Vagina (tissue), 2 donors: ENCODE measurements around the gene ZDHHC23. TPM values are rescaled to one million over a fixed set of nuclear protein-coding genes. Genes with fewer than 3 reads are reported as not detected.

ENCODE experiments used
- DNase-seq, 2 donors: peaks; one replicate each; pipeline ENCODE4 v3.0.0-alpha.2; 2017; ENCODE audit errors: extremely low spot score in 2 of 2
- H3K27ac ChIP-seq: fragments of 200-600 bp; sonication (generic); one replicate; pipeline ENCODE4 v1.5.1; 2019
- H3K27me3 ChIP-seq: fragments of 200-600 bp; sonication (generic); one replicate; pipeline ENCODE4 v1.5.1; 2019
- H3K36me3 ChIP-seq, 2 donors: fragments of 200-600 bp; sonication (generic); one replicate each; pipeline ENCODE4 v1.5.1; 2017 to 2019
- H3K4me1 ChIP-seq: fragments of 200-600 bp; sonication (generic); one replicate; pipeline ENCODE4 v1.5.1; 2019
- H3K4me3 ChIP-seq, 2 donors: fragments of 200-600 bp; sonication (generic); 1 replicate in 1 of 2; 2 replicates in 1 of 2; pipeline ENCODE4 v1.5.1; 2016 to 2019
- H3K9me3 ChIP-seq: fragments of 200-600 bp; sonication (generic); one replicate; pipeline ENCODE4 v1.5.1; 2019
- POLR2A ChIP-seq, 2 donors: fragments of 450-650 bp; IDR thresholded peaks; one replicate each; pipeline ENCODE4 v1.6.1; 2017; ENCODE audit warnings: antibody characterized with exemption in 2 of 2, mild to moderate bottlenecking in 2 of 2, moderate library complexity in 2 of 2
- POLR2AphosphoS5 ChIP-seq, 2 donors: sonication (generic); formaldehyde crosslinking; IDR thresholded peaks; one replicate each; pipeline ENCODE4 v1.9.0; 2017; ENCODE audit warnings: antibody characterized with exemption in 2 of 2, mild to moderate bottlenecking in 2 of 2, low read depth in 1 of 2; ENCODE audit not compliant: insufficient read depth in 1 of 2
- intact Hi-C: fragments of 100-400 bp; cut with DNase I; formaldehyde crosslinking; loops from one replicate; pipeline ENCODE4 v1.15.1; 2023
- total RNA-seq: library from RNA; depleted of rRNA; stranded (reverse); fragments of >200 nt; gene quantifications from one replicate; pipeline ENCODE4 v1.2.3, GENCODE V29; 2016
- TF ChIP-seq, protein P1 (sequence below), 3 experiments: fragments of 450-650 bp in 2 of 3; fragments of 200-600 bp in 1 of 3; sonication (generic) in 1 of 3; IDR thresholded peaks; one replicate each; pipeline ENCODE4 v1.5.1; 2017 to 2019; ENCODE audit warnings: antibody characterized with exemption in 3 of 3, mild to moderate bottlenecking in 2 of 3, moderate library complexity in 2 of 3

Gene ZDHHC23
- total RNA-seq, 1 donor from 2014 or later: 5.4 TPM

DNA sequence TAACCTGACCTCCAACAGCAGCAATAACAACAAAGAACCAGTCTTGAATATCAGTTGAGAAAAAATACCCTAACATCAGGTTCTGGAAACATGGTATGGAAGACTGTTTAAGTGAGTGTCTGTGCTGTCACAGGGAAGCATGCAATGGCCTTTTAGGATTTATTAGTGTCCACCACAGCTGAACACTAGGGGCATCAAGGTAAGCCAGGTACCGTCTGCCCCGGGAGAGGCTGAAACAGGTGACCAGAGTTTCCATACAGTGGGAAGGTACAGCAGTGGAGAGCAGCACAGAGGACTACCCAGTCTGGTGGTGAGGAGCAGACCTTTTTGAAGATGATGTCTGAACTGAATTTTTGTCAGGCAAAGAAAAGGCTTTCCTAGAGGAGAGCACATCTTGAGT is 18.4 kb downstream of the ZDHHC23 start:
- intact Hi-C loops: no loop called here

DNA sequence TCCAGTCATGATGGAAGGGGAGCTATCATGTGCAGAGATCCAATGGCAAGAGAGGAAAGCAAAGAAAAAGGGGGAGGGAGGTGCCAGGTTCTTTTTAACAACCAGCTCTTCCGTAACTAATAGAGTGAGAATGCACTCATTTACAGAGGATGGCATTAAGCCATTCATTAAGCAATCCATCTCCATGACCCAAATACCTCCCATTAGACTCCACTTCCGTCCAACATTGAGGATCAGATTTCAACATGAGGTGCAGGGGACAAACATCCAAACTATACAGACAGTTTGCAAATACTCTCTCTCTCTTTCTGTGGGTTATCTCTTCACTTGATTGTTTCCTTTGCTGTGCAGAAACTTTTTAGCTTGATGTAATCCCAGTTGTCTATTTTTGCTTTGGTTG is 21.2 kb downstream of the ZDHHC23 start:
- H3K36me3 ChIP-seq: no peaks in the 10 kb centered on the region
- intact Hi-C loops: no loop called here
- no peak overlapping the region for H3K4me3 ChIP-seq
- H3K9me3 ChIP-seq: no peaks in the 10 kb centered on the region
- H3K27ac ChIP-seq: no peak overlapping the region
- no peaks in the 10 kb centered on the region for H3K27me3 ChIP-seq
- DNase-seq: no peak
- H3K4me1 ChIP-seq: no peaks in the 10 kb centered on the region
- TF ChIP-seq POLR2AphosphoS5 (IDR thresholded peaks at IDR 0.05; ENCODE audit: insufficient read depth in 1 of 2, low read depth in 1 of 2) (no peak), POLR2A (IDR thresholded peaks at IDR 0.05) (no peak)
- TF ChIP-seq, protein P1, sequence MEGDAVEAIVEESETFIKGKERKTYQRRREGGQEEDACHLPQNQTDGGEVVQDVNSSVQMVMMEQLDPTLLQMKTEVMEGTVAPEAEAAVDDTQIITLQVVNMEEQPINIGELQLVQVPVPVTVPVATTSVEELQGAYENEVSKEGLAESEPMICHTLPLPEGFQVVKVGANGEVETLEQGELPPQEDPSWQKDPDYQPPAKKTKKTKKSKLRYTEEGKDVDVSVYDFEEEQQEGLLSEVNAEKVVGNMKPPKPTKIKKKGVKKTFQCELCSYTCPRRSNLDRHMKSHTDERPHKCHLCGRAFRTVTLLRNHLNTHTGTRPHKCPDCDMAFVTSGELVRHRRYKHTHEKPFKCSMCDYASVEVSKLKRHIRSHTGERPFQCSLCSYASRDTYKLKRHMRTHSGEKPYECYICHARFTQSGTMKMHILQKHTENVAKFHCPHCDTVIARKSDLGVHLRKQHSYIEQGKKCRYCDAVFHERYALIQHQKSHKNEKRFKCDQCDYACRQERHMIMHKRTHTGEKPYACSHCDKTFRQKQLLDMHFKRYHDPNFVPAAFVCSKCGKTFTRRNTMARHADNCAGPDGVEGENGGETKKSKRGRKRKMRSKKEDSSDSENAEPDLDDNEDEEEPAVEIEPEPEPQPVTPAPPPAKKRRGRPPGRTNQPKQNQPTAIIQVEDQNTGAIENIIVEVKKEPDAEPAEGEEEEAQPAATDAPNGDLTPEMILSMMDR (IDR thresholded peaks at IDR 0.05): no peak

More for the DNA sequence above, 18.4 kb downstream of the ZDHHC23 start:
- no peak overlapping the region for H3K4me3 ChIP-seq
- H3K36me3 ChIP-seq: no peaks in the 10 kb centered on the region
- H3K27ac ChIP-seq: no peak overlapping the region
- DNase-seq: no peak
- no peaks in the 10 kb centered on the region for H3K27me3 ChIP-seq
- no peaks in the 10 kb centered on the region for H3K9me3 ChIP-seq
- no peaks in the 10 kb centered on the region for H3K4me1 ChIP-seq
- TF ChIP-seq, protein P1 (IDR thresholded peaks at IDR 0.05): no peak
- TF ChIP-seq POLR2A (IDR thresholded peaks at IDR 0.05) (no peak), POLR2AphosphoS5 (IDR thresholded peaks at IDR 0.05; ENCODE audit: insufficient read depth in 1 of 2, low read depth in 1 of 2) (no peak)

DNA sequence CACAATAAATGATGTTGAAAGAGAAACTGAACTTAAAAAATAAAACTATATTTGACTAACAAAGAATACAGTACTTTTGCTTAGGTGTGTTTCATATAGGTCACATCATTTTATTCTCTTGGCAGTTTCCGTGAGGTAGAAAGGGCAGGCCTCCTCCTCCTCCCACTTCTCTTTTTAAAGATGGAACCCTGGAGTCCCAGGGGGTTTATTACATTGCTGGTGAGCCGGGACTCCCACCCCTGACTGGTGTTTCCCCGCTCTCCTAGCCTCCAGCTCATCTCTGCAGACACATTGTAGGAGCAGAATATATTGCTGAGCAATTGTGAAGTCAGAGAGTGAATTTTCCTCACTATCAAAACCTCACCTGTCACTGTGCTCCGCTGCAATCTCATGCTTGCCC is 30.0 kb downstream of the ZDHHC23 start:
- H3K36me3 ChIP-seq: no peaks in the 10 kb centered on the region
- intact Hi-C loops: no loop called here
- no peaks in the 10 kb centered on the region for H3K4me1 ChIP-seq
- H3K9me3 ChIP-seq: no peaks in the 10 kb centered on the region
- TF ChIP-seq, protein P1 (IDR thresholded peaks at IDR 0.05): no peak
- TF ChIP-seq POLR2A (IDR thresholded peaks at IDR 0.05) (no peak), POLR2AphosphoS5 (IDR thresholded peaks at IDR 0.05; ENCODE audit: insufficient read depth in 1 of 2, low read depth in 1 of 2) (no peak)
- no peaks in the 10 kb centered on the region for H3K27me3 ChIP-seq
- no peak overlapping the region for H3K4me3 ChIP-seq
- no peak overlapping the region for H3K27ac ChIP-seq
- DNase-seq: no peak

DNA sequence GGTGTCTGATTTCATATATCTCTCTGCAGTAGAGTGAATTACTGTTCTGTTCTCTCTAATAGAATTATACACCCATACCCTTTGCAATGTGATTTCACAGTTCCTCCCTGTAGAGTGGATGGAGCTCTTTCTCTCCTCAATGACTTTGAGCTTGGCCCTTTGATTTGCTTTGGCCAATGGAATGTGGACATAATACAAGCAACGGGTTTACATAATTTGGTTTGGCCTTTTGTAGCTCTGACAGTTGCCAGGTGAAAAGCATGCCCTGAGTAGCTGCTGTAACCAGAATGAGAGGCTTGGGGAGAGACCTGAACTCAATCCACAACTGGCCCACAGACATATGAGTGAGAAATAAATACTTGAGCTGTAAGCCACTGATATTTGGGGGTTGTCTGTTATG is 32.1 kb downstream of the ZDHHC23 start:
- H3K4me3 ChIP-seq: no peak overlapping the region
- TF ChIP-seq POLR2A (IDR thresholded peaks at IDR 0.05) (no peak), POLR2AphosphoS5 (IDR thresholded peaks at IDR 0.05; ENCODE audit: insufficient read depth in 1 of 2, low read depth in 1 of 2) (no peak)
- TF ChIP-seq, protein P1 (IDR thresholded peaks at IDR 0.05): no peak
- no peak for DNase-seq
- no peaks in the 10 kb centered on the region for H3K4me1 ChIP-seq
- no peak overlapping the region for H3K27ac ChIP-seq
- no peaks in the 10 kb centered on the region for H3K9me3 ChIP-seq
- intact Hi-C loops: no loop called here
- H3K27me3 ChIP-seq: no peaks in the 10 kb centered on the region
- peaks cover 0 to 6% of the 10 kb centered on the region in 2 donors for H3K36me3 ChIP-seq

DNA sequence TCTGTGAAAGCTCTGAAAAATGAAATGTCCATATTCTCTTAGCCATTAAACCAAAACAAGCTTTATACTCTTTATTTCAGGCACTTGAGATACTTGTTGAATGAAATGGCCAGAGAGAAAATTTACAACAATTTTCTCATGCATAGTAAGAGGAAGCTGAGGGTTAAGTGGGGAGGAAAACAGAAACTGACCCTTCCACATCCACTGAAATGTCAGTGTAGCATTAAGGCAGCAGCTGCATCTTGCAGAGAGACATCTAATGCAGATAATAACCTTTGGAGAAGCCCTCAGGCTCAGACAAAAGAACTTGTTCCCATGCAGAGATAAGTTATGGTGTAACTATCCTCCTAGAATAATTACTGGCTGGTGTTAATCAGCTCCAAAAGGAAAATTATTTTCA is 34.0 kb downstream of the ZDHHC23 start:
- Histone ChIP-seq H3K36me3 (peaks cover 0 to 8% of the 10 kb centered on the region in 2 donors), H3K4me3 (no peak overlapping the region), H3K27ac (no peak overlapping the region), H3K4me1 (no peaks in the 10 kb centered on the region), H3K27me3 (no peaks in the 10 kb centered on the region), H3K9me3 (no peaks in the 10 kb centered on the region)
- intact Hi-C loops: no loop called here
- no peak for DNase-seq
- TF ChIP-seq POLR2A (IDR thresholded peaks at IDR 0.05) (no peak), POLR2AphosphoS5 (IDR thresholded peaks at IDR 0.05; ENCODE audit: insufficient read depth in 1 of 2, low read depth in 1 of 2) (no peak)
- TF ChIP-seq, protein P1 (IDR thresholded peaks at IDR 0.05): no peak
